ENCODE results near the gene CXCL1.

DNA sequence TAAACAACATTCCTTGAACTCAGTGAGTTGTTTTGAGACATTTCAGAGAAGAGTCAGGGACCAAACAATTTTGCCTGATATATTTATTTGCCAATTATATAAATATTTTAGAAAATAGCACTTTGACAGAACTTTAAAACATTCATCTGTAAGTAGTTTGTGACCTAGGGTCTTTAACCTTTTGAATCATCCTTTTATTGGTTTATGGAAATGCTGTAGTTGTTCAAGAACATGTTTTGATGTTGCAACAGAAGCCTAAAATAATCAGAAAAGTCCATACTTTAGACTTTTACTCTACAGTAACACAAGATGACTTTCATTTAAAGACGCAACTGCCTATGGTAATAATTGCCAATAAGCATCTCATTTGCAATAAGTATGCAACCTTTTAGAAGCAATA is 43.0 kb downstream of the CXCL1 start:
- TF ChIP-seq EZH2 (IDR thresholded peaks at IDR 0.05; ENCODE audit: borderline replicate concordance, low read depth, low read length, poor library complexity, severe bottlenecking) = no peak
- TF ChIP-seq, protein P1, sequence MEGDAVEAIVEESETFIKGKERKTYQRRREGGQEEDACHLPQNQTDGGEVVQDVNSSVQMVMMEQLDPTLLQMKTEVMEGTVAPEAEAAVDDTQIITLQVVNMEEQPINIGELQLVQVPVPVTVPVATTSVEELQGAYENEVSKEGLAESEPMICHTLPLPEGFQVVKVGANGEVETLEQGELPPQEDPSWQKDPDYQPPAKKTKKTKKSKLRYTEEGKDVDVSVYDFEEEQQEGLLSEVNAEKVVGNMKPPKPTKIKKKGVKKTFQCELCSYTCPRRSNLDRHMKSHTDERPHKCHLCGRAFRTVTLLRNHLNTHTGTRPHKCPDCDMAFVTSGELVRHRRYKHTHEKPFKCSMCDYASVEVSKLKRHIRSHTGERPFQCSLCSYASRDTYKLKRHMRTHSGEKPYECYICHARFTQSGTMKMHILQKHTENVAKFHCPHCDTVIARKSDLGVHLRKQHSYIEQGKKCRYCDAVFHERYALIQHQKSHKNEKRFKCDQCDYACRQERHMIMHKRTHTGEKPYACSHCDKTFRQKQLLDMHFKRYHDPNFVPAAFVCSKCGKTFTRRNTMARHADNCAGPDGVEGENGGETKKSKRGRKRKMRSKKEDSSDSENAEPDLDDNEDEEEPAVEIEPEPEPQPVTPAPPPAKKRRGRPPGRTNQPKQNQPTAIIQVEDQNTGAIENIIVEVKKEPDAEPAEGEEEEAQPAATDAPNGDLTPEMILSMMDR (conservative IDR thresholded peaks at IDR 0.05; ENCODE audit: low read depth, low read length) = no peak
